IMR-90 (cell line): ENCODE measurements around the gene TMCC1. TPM values are rescaled to one million over a fixed set of nuclear protein-coding genes. Genes with fewer than 3 reads are reported as not detected.
A peak's percentile ranks its signal among the peaks of the same experiment; 100 is the strongest.

Source experiments
- ATAC-seq: fragments of 200-7000 bp; cut with Tn5 transposase; 2 replicates; pipeline ENCODE4 v1.9.1; 2020; ENCODE audit warnings: low read depth, mild to moderate bottlenecking, moderate library complexity
- BruUV-seq: library from RNA; stranded (reverse); fragments of 400-500 nt; replicated peaks from 2 replicates; lab custom pipeline; 2021; lab: Mats Ljungman, UMichigan
- CTCF ChIA-PET: fragments of 300-600 bp; formaldehyde crosslinking; extraction: SDS; loops from one replicate; lab custom pipeline; 2021; ENCODE audit warnings: antibody characterized with exemption; lab: Yijun Ruan, JAX
- POLR2A ChIA-PET: fragments of 300-600 bp; sonication (Branson Sonifier 250); formaldehyde crosslinking; loops from one replicate; lab custom pipeline; 2022; ENCODE audit warnings: antibody characterized with exemption; ENCODE audit not compliant: unreplicated experiment; lab: Charles Lee
- DNase-seq: peaks from one replicate; pipeline ENCODE4 v3.0.0; 2013
- H2AFZ ChIP-seq: replicated peaks from 2 replicates; pipeline ENCODE3; 2013; ENCODE audit warnings: low read length, mild to moderate bottlenecking; ENCODE audit not compliant: poor library complexity
- H2AK5ac ChIP-seq: 2 replicates; pipeline ENCODE4 v1.6.1; 2013; ENCODE audit warnings: low read depth, low read length, inconsistent platforms
- H2AK9ac ChIP-seq: replicated peaks from 2 replicates; pipeline ENCODE3; 2013; ENCODE audit warnings: mild to moderate bottlenecking, low read depth, low read length, moderate library complexity; ENCODE audit not compliant: poor library complexity
- H2BK120ac ChIP-seq: 2 replicates; pipeline ENCODE4 v1.6.1; 2013; ENCODE audit warnings: low read depth, low read length, inconsistent platforms
- H2BK15ac ChIP-seq: 3 replicates; pipeline ENCODE4 v1.6.1; 2013; ENCODE audit warnings: low read depth, low read length, inconsistent platforms
- H2BK20ac ChIP-seq: 2 replicates; pipeline ENCODE4 v1.6.1; 2013; ENCODE audit warnings: low read depth, mild to moderate bottlenecking, inconsistent platforms, low read length, moderate library complexity
- H2BK5ac ChIP-seq: 2 replicates; pipeline ENCODE4 v1.6.1; 2013; ENCODE audit warnings: mild to moderate bottlenecking, low read depth, low read length, inconsistent platforms; ENCODE audit not compliant: poor library complexity, severe bottlenecking
- H3K14ac ChIP-seq: replicated peaks from 2 replicates; pipeline ENCODE4 v1.6.1; 2013; ENCODE audit warnings: low read depth, low read length, inconsistent platforms
- H3K18ac ChIP-seq: 2 replicates; pipeline ENCODE4 v1.6.1; 2013; ENCODE audit warnings: low read depth, low read length, control low read depth
- H3K23ac ChIP-seq: 2 replicates; pipeline ENCODE4 v1.6.1; 2013; ENCODE audit warnings: low read depth, low read length, inconsistent platforms
- H3K27ac ChIP-seq: 2 replicates; pipeline ENCODE4 v1.5.1; 2013; ENCODE audit warnings: mild to moderate bottlenecking, control low read depth, low read length; ENCODE audit not compliant: insufficient read depth
- H3K27me3 ChIP-seq: 2 replicates; pipeline ENCODE4 v1.6.1; 2013; ENCODE audit warnings: low read length; ENCODE audit not compliant: control insufficient read depth, insufficient read depth
- H3K36me3 ChIP-seq: 2 replicates; pipeline ENCODE4 v1.6.1; 2013; ENCODE audit warnings: low read length, mixed read lengths; ENCODE audit not compliant: control insufficient read depth, insufficient read depth
- H3K4ac ChIP-seq: 2 replicates; pipeline ENCODE4 v1.6.1; 2013; ENCODE audit warnings: low read depth, low read length, inconsistent platforms
- H3K4me1 ChIP-seq: 2 replicates; pipeline ENCODE4 v1.6.1; 2013; ENCODE audit warnings: low read length, mixed read lengths; ENCODE audit not compliant: control insufficient read depth, insufficient read depth
- H3K4me2 ChIP-seq: 2 replicates; pipeline ENCODE4 v1.6.1; 2013; ENCODE audit warnings: low read depth, mild to moderate bottlenecking, control low read depth, low read length, moderate library complexity
- H3K4me3 ChIP-seq: 2 replicates; pipeline ENCODE4 v1.5.1; 2013; ENCODE audit warnings: low read depth, mild to moderate bottlenecking, control low read depth, low read length, moderate library complexity; ENCODE audit not compliant: insufficient read depth
- H3K56ac ChIP-seq: 2 replicates; pipeline ENCODE4 v1.6.1; 2013; ENCODE audit warnings: low read length, inconsistent platforms; ENCODE audit not compliant: insufficient read depth; ENCODE audit errors: extremely low read depth
- H3K79me1 ChIP-seq, 2 experiments: 2 replicates each; pipeline ENCODE4 v1.6.1; 2013; ENCODE audit warnings: low read length in 2 of 2, inconsistent platforms in 1 of 2, low read depth in 1 of 2
- H3K9ac ChIP-seq: 2 replicates; pipeline ENCODE4 v1.6.1; 2013; ENCODE audit warnings: low read depth, low read length, control low read depth
- H3K9me1 ChIP-seq: 2 replicates; pipeline ENCODE4 v1.6.1; 2013; ENCODE audit warnings: low read length, inconsistent platforms; ENCODE audit not compliant: insufficient read depth
- H3K9me3 ChIP-seq: 2 replicates; pipeline ENCODE4 v1.6.1; 2013; ENCODE audit warnings: low read length; ENCODE audit not compliant: control insufficient read depth, insufficient read depth
- H4K20me1 ChIP-seq: 2 replicates; pipeline ENCODE4 v1.6.1; 2013; ENCODE audit warnings: low read length, inconsistent platforms; ENCODE audit not compliant: insufficient read depth
- H4K5ac ChIP-seq: 2 replicates; pipeline ENCODE4 v1.6.1; 2013; ENCODE audit warnings: mild to moderate bottlenecking, low read depth, low read length, control low read depth
- H4K8ac ChIP-seq, 2 experiments: 2 replicates each; pipeline ENCODE4 v1.6.1; 2013; ENCODE audit warnings: low read depth in 2 of 2, low read length in 2 of 2, control low read depth in 1 of 2, inconsistent platforms in 1 of 2
- H4K91ac ChIP-seq: 2 replicates; pipeline ENCODE4 v1.6.1; 2013; ENCODE audit warnings: low read depth, low read length, inconsistent platforms; ENCODE audit not compliant: insufficient read depth
- MAFK ChIP-seq: IDR thresholded peaks from 2 replicates; pipeline ENCODE4 v1.6.1; 2012; ENCODE audit warnings: low read depth, low read length, improper control_type of control experiment
- MAZ ChIP-seq: IDR thresholded peaks from 2 replicates; pipeline ENCODE4 v1.6.1; 2012; ENCODE audit warnings: low read depth, mild to moderate bottlenecking, low read length, improper control_type of control experiment, moderate library complexity, borderline replicate concordance
- NFE2L2 ChIP-seq: fragments of 150-350 bp; IDR thresholded peaks from 2 replicates; pipeline ENCODE4 v1.6.1; 2016; ENCODE audit warnings: low read depth, mild to moderate bottlenecking, low read length
- WGBS, 2 experiments: methylation state at CpG; one replicate each; pipeline versions ENCODE4 v1.1.5 to v1.1.7; 2013; ENCODE audit warnings: missing lambda C conversion rate in 2 of 2; ENCODE audit not compliant: insufficient read length in 1 of 2; ENCODE audit errors: extremely low coverage in 2 of 2; 5-methylcytosine and 5-hydroxymethylcytosine counted together
- dilution Hi-C: fragments of 300-500 bp; cut with HindIII; formaldehyde crosslinking; loops from one replicate; pipeline ENCODE4 v1.14.3; 2018; ENCODE audit warnings: low sequenced_read_pairs; ENCODE audit not compliant: unreplicated experiment
- in situ Hi-C: fragments of 300-500 bp; cut with MboI; formaldehyde crosslinking; loops from 3 replicates; pipeline ENCODE4 v1.14.3; 2019; ENCODE audit warnings: low sequenced_read_pairs, inconsistent platforms, mixed read lengths
- intact Hi-C: fragments of 100-400 bp; cut with micrococcal nuclease; formaldehyde crosslinking; loops from 2 replicates; pipeline ENCODE4 v1.10.0; 2022
- polyA plus RNA-seq, 3 experiments: library from polyadenylated mRNA; depleted of rRNA; stranded (reverse); fragments of >200 nt; gene quantifications; 2 replicates each; pipeline ENCODE4 v1.2.3, GENCODE V29; 2012; ENCODE audit warnings: low replicate concordance in 1 of 3
- total RNA-seq: library from RNA; depleted of rRNA; stranded (reverse); fragments of >200 nt; gene quantifications from 2 replicates; pipeline ENCODE4 v1.2.3, GENCODE V29; 2012

Gene TMCC1
- total and polyA plus RNA-seq, 2 of the 4 experiments (the other 2 are of a cell fraction): 5.0 to 7.3 TPM

GRCh38 chr3:129686941-129687340 lies 206.6 kb downstream of the TMCC1 start:
- H2BK5ac ChIP-seq: no peak overlapping the region
- in situ Hi-C loops (no loop called here), dilution Hi-C loops (no loop called here), intact Hi-C loops (no loop called here)
- no peak overlapping the region for H2AK9ac ChIP-seq
- H3K14ac ChIP-seq: no peak overlapping the region
- no peak overlapping the region for H3K18ac ChIP-seq
- H2BK120ac ChIP-seq: no peak overlapping the region
- no TSS peak for BruUV-seq
- POLR2A ChIA-PET: no interaction called here
- H3K27me3 ChIP-seq: no peaks in the 10 kb centered on the region
- no peak overlapping the region for H2BK15ac ChIP-seq
- CTCF ChIA-PET: no interaction called here
- no peak overlapping the region for H4K91ac ChIP-seq
- no peaks in the 10 kb centered on the region for H3K9me1 ChIP-seq
- no peak overlapping the region for H2BK20ac ChIP-seq
- H4K8ac ChIP-seq: no peak overlapping the region
- peaks cover 0 to 4% of the 10 kb centered on the region in 2 experiments; a peak in 2 of 4 replicates for H3K79me1 ChIP-seq
- TF ChIP-seq NFE2L2: peak; percentile 84
- TF ChIP-seq MAFK: peak; percentile 89
- TF ChIP-seq MAZ: no peak
- H2AFZ ChIP-seq: no peak overlapping the region
- no peaks in the 10 kb centered on the region for H3K9me3 ChIP-seq
- no CpG with 5 or more reads among the region's 2 CpGs for WGBS, 2 experiments
- H3K4ac ChIP-seq: no peak overlapping the region
- H3K27ac ChIP-seq: no peak overlapping the region
- no peak for ATAC-seq
- no peak overlapping the region for H3K4me3 ChIP-seq
- no peak overlapping the region for H2AK5ac ChIP-seq
- H4K20me1 ChIP-seq: peaks cover 4% of the 10 kb centered on the region; the same call in 1 of the 2 replicates
- no peak for DNase-seq
- H3K23ac ChIP-seq: no peak overlapping the region
- no peak overlapping the region for H3K9ac ChIP-seq
- no peak overlapping the region for H3K56ac ChIP-seq
- H4K5ac ChIP-seq: no peak overlapping the region
- no peak overlapping the region for H3K4me2 ChIP-seq
- H3K36me3 ChIP-seq: no peaks in the 10 kb centered on the region
- H3K4me1 ChIP-seq: 0 out of 2 replicates have a peak, but pooled peaks cover 5% of the 10 kb centered on the region
